HL-60 (cell line): ENCODE results near the gene BPIFB4.
"Not testable (repeated sequence)": the region's sequence is repeated elsewhere in the genome, so short reads cannot be mapped to it uniquely, and the experiment has no call there.

Source experiments
- DNase-seq, 2 experiments: peaks; one replicate each; pipeline ENCODE4 v3.0.0-alpha.2; 2010 to 2020; ENCODE audit warnings: low read depth in 1 of 2, low spot score in 1 of 2
- H3K27ac ChIP-seq: fragments of 250-450 bp; sonication (Bioruptor Pico); replicated peaks from 2 replicates; pipeline ENCODE4 v1.5.1; 2020; ENCODE audit warnings: mild to moderate bottlenecking, moderate library complexity
- H3K27me3 ChIP-seq: fragments of 250-450 bp; sonication (Bioruptor Pico); 2 replicates; pipeline ENCODE4 v1.5.1; 2021; ENCODE audit warnings: mild to moderate bottlenecking, moderate library complexity; ENCODE audit not compliant: insufficient read depth, poor library complexity, severe bottlenecking
- H3K4me3 ChIP-seq: replicated peaks from 2 replicates; pipeline ENCODE4 v1.5.1; 2011; ENCODE audit warnings: mild to moderate bottlenecking, control low read depth, low read length; ENCODE audit not compliant: insufficient read depth
- CTCF ChIP-seq: IDR thresholded peaks from one replicate; pipeline ENCODE4 v1.5.1; 2011; ENCODE audit warnings: low read length, control low read depth, inconsistent platforms; ENCODE audit not compliant: insufficient read depth
- GABPA ChIP-seq: IDR thresholded peaks from 2 replicates; pipeline ENCODE4 v1.6.1; 2012; ENCODE audit warnings: low read depth
- POLR2AphosphoS5 ChIP-seq: IDR thresholded peaks from 2 replicates; pipeline ENCODE4 v1.6.1; 2012; ENCODE audit warnings: low read depth
- REST ChIP-seq: IDR thresholded peaks from 2 replicates; pipeline ENCODE4 v1.6.1; 2012; ENCODE audit warnings: low read depth; ENCODE audit not compliant: insufficient replicate concordance
- SPI1 ChIP-seq: IDR thresholded peaks from 2 replicates; pipeline ENCODE4 v1.6.1; 2012; ENCODE audit warnings: low read depth, mild to moderate bottlenecking, borderline replicate concordance

BPIFB4 gene

GRCh38 chr20:33099843-33100538 is 20.5 kb downstream of the BPIFB4 start:
- no peak for DNase-seq
- H3K4me3 ChIP-seq, result no peak overlapping the region

GRCh38 chr20:33103556-33103955 is 24.1 kb downstream of the BPIFB4 start:
- no peak for TF ChIP-seq GABPA
- no peak for DNase-seq
- Histone ChIP-seq H3K27ac (no peak overlapping the region), H3K4me3 (no peak overlapping the region), H3K27me3 (no peaks in the 10 kb centered on the region)

More at GRCh38 chr20:33099843-33100538, 20.5 kb downstream of the BPIFB4 start:
- no peak for TF ChIP-seq GABPA
- Histone ChIP-seq H3K27me3 (no peaks in the 10 kb centered on the region), H3K27ac (no peak overlapping the region)

GRCh38 chr20:33104336-33104735 is 24.9 kb downstream of the BPIFB4 start:
- Histone ChIP-seq H3K4me3 (no peak overlapping the region), H3K27me3 (no peaks in the 10 kb centered on the region), H3K27ac (no peak overlapping the region)
- no peak for TF ChIP-seq CTCF
- DNase-seq, result no peak

- no peak for TF ChIP-seq POLR2AphosphoS5
- no peak for TF ChIP-seq CTCF
- TF ChIP-seq GABPA, result no peak
- TF ChIP-seq SPI1, result no peak
- no peak for TF ChIP-seq REST
- no peak overlapping the region for H3K4me3 ChIP-seq
- no peak overlapping the region for H3K27ac ChIP-seq
- no peak for DNase-seq
- H3K27me3 ChIP-seq, result no peaks in the 10 kb centered on the region
These were observed 26.0 kb downstream of the BPIFB4 start for GRCh38 chr20:33105316-33105924.

GRCh38 chr20:33106058-33106620 is 26.7 kb downstream of the BPIFB4 start:
- not testable (repeated sequence) for H3K27me3 ChIP-seq, DNase-seq, H3K4me3 ChIP-seq, H3K27ac ChIP-seq

- H3K27me3 ChIP-seq, result no peaks in the 10 kb centered on the region
- no peak for DNase-seq
- no peak overlapping the region for H3K4me3 ChIP-seq
- TF ChIP-seq CTCF, result no peak
- no peak for TF ChIP-seq SPI1
- no peak for TF ChIP-seq REST
- TF ChIP-seq POLR2AphosphoS5, result no peak
- no peak for TF ChIP-seq GABPA
- no peak overlapping the region for H3K27ac ChIP-seq
These were observed 29.2 kb downstream of the BPIFB4 start for GRCh38 chr20:33108661-33109060.
